SK-N-SH (cell line): Measurements from ENCODE around the gene EXOC2. TPM values are rescaled to one million over a fixed set of nuclear protein-coding genes. Genes with fewer than 3 reads are reported as not detected.

Source experiments
- CTCF ChIA-PET: fragments of 300-600, 350-600 bp; formaldehyde crosslinking; extraction: SDS; loops from one replicate; lab custom pipeline; 2021; lab: Yijun Ruan, JAX
- POLR2A ChIA-PET: fragments of 350-600 bp; sonication (Branson Sonifier 250); formaldehyde crosslinking; extraction: SDS; loops from one replicate; lab custom pipeline; 2020; ENCODE audit warnings: antibody characterized with exemption, inconsistent platforms; lab: Yijun Ruan, JAX
- DNase-seq: peaks from one replicate; pipeline ENCODE4 v3.0.0; 2012
- H2AFZ ChIP-seq: fragments of 200-600 bp; sonication (generic); 2 replicates; pipeline ENCODE4 v1.8.1; 2016; ENCODE audit warnings: antibody characterized with exemption, mild to moderate bottlenecking, low read depth
- H3F3A ChIP-seq: fragments of 200-600 bp; sonication (generic); replicated peaks from 2 replicates; pipeline ENCODE3; 2016; ENCODE audit warnings: antibody characterized with exemption, mild to moderate bottlenecking; ENCODE audit not compliant: insufficient read depth
- H3K27ac ChIP-seq, 2 experiments: fragments of 200-500 bp in 1 of 2; fragments of 200-600 bp in 1 of 2; sonication (Bioruptor generic) in 1 of 2; sonication (generic), shearing (Covaris generic) in 1 of 2; 2 replicates each; pipeline versions ENCODE4 v1.5.1 to v1.6.1; 2014 to 2016; ENCODE audit warnings: low read depth in 2 of 2, inconsistent platforms in 1 of 2, low read length in 1 of 2, mild to moderate bottlenecking in 1 of 2, mixed read lengths in 1 of 2
- H3K27me3 ChIP-seq: fragments of 200-600 bp; sonication (generic), shearing (Covaris generic); 2 replicates; pipeline ENCODE4 v1.6.1; 2016; ENCODE audit warnings: mixed run types; ENCODE audit not compliant: insufficient read depth
- H3K36me3 ChIP-seq, 2 experiments: fragments of 200-500 bp in 1 of 2; fragments of 200-600 bp in 1 of 2; sonication (Bioruptor generic) in 1 of 2; sonication (generic) in 1 of 2; replicated peaks in 1 of 2; 2 replicates each; pipeline versions ENCODE3 to v1.5.1; 2014 to 2016; ENCODE audit warnings: low read length in 1 of 2, mild to moderate bottlenecking in 1 of 2; ENCODE audit not compliant: insufficient read depth in 2 of 2, control insufficient read depth in 1 of 2
- H3K4me1 ChIP-seq, 2 experiments: fragments of 200-500 bp in 1 of 2; fragments of 200-600 bp in 1 of 2; sonication (Bioruptor generic) in 1 of 2; sonication (generic), shearing (Covaris generic) in 1 of 2; 2 replicates each; pipeline versions ENCODE4 v1.5.1 to v1.6.1; 2014 to 2016; ENCODE audit warnings: low read depth in 1 of 2, low read length in 1 of 2, mixed run types in 1 of 2; ENCODE audit not compliant: insufficient read depth in 2 of 2, control insufficient read depth in 1 of 2
- H3K4me2 ChIP-seq: fragments of 200-600 bp; sonication (generic), shearing (Covaris generic); 2 replicates; pipeline ENCODE4 v1.6.1; 2017; ENCODE audit warnings: mixed run types
- H3K4me3 ChIP-seq, 2 experiments: fragments of 200-500 bp in 1 of 2; fragments of 200-600 bp in 1 of 2; sonication (Bioruptor generic) in 1 of 2; sonication (generic), shearing (Covaris generic) in 1 of 2; 2 replicates each; pipeline versions ENCODE4 v1.5.1 to v1.8.1; 2014 to 2016; ENCODE audit warnings: low read depth in 2 of 2, inconsistent platforms in 1 of 2, low read length in 1 of 2, mild to moderate bottlenecking in 1 of 2, mixed read lengths in 1 of 2, moderate library complexity in 1 of 2
- H3K79me2 ChIP-seq: fragments of 200-600 bp; sonication (generic); 2 replicates; pipeline ENCODE4 v1.8.1; 2017; ENCODE audit warnings: mild to moderate bottlenecking; ENCODE audit not compliant: insufficient read depth
- H3K9ac ChIP-seq: fragments of 200-600 bp; sonication (generic); 2 replicates; pipeline ENCODE4 v1.6.1; 2017; ENCODE audit warnings: mixed run types
- H3K9me2 ChIP-seq: fragments of 200-600 bp; sonication (generic); 2 replicates; pipeline ENCODE4 v1.6.1; 2017; ENCODE audit warnings: mixed run types
- H3K9me3 ChIP-seq: fragments of 200-600 bp; sonication (generic); 2 replicates; pipeline ENCODE4 v1.6.1; 2017; ENCODE audit warnings: mixed run types, mild to moderate bottlenecking, moderate library complexity
- H4K20me1 ChIP-seq: fragments of 200-600 bp; sonication (generic); 2 replicates; pipeline ENCODE4 v1.6.1; 2017; ENCODE audit warnings: mild to moderate bottlenecking, mixed run types; ENCODE audit not compliant: insufficient read depth
- EP300 ChIP-seq, 2 experiments: IDR thresholded peaks; 2 replicates each; pipeline versions ENCODE4 v1.4.0 to v1.6.1; 2012; ENCODE audit warnings: borderline replicate concordance in 1 of 2, low read depth in 1 of 2, low read length in 1 of 2
- FOXM1 ChIP-seq: IDR thresholded peaks from 2 replicates; pipeline ENCODE4 v1.4.0; 2012; ENCODE audit warnings: low read depth, mild to moderate bottlenecking
- JUND ChIP-seq: IDR thresholded peaks from 2 replicates; pipeline ENCODE4 v1.4.0; 2012
- MXI1 ChIP-seq: IDR thresholded peaks from 2 replicates; pipeline ENCODE4 v1.6.1; 2012; ENCODE audit warnings: mild to moderate bottlenecking, low read depth, low read length, improper control_type of control experiment
- NFIC ChIP-seq: IDR thresholded peaks from 2 replicates; pipeline ENCODE4 v1.4.0; 2012; ENCODE audit warnings: borderline replicate concordance
- NRF1 ChIP-seq: IDR thresholded peaks from 2 replicates; pipeline ENCODE4 v1.6.1; 2012; ENCODE audit warnings: low read depth, mild to moderate bottlenecking, low read length
- POLR2AphosphoS5 ChIP-seq: IDR thresholded peaks from 2 replicates; pipeline ENCODE4 v1.6.1; 2012; ENCODE audit warnings: low read depth, low read length
- SIN3A ChIP-seq: IDR thresholded peaks from 2 replicates; pipeline ENCODE4 v1.6.1; 2012; ENCODE audit warnings: low read depth, mild to moderate bottlenecking, low read length, moderate library complexity, borderline replicate concordance
- SMC3 ChIP-seq: IDR thresholded peaks from 2 replicates; pipeline ENCODE4 v1.6.1; 2012; ENCODE audit warnings: low read depth, low read length, improper control_type of control experiment
- USF2 ChIP-seq: fragments of 150-350 bp; IDR thresholded peaks from 2 replicates; pipeline ENCODE4 v1.6.1; 2017; ENCODE audit warnings: antibody characterized with exemption, low read length, low read depth, borderline replicate concordance
- YY1 ChIP-seq: IDR thresholded peaks from 2 replicates; pipeline ENCODE4 v1.4.0; 2012; ENCODE audit warnings: low read depth, mild to moderate bottlenecking
- WGBS: methylation state at CpG from one replicate; pipeline ENCODE4 v1.1.6; 2017; ENCODE audit warnings: low lambda C conversion rate; 5-methylcytosine and 5-hydroxymethylcytosine counted together
- polyA plus RNA-seq, 3 experiments: library from polyadenylated mRNA; depleted of rRNA; stranded (reverse); fragments of >200 nt; gene quantifications; 2 replicates each; pipeline ENCODE4 v1.2.3, GENCODE V29; 2012
- TF ChIP-seq, protein P1 (sequence below): fragments of 200-600 bp; sonication (generic); IDR thresholded peaks from 2 replicates; pipeline ENCODE4 v1.6.1; 2017; ENCODE audit warnings: antibody characterized with exemption, mild to moderate bottlenecking, moderate library complexity
- TF ChIP-seq, protein P2 (sequence below): IDR thresholded peaks from 2 replicates; pipeline ENCODE4 v1.4.0; 2012; ENCODE audit warnings: low read depth
- TF ChIP-seq, protein P3 (sequence below): IDR thresholded peaks from 2 replicates; pipeline ENCODE4 v1.4.0; 2012; ENCODE audit warnings: low read depth, borderline replicate concordance

EXOC2 gene
- polyA plus RNA-seq, 1 of the 3 experiments (the other 2 are of a cell fraction): 10.6 TPM

- Histone ChIP-seq H3K4me1 (peaks cover 0 to 7% of the 10 kb centered on the region in 2 experiments; a peak in 1 of 4 replicates), H3K4me3 (no peak overlapping the region), H3K9me2 (no peaks in the 10 kb centered on the region), H3F3A (no peaks in the 10 kb centered on the region), H3K27me3 (peaks cover 3% of the 10 kb centered on the region; the same call in 1 of the 2 replicates), H3K9me3 (no peaks in the 10 kb centered on the region), H4K20me1 (no peaks in the 10 kb centered on the region), H3K79me2 (no peaks in the 10 kb centered on the region), H2AFZ (no peak overlapping the region), H3K4me2 (no peak overlapping the region), H3K9ac (no peak overlapping the region), H3K27ac (no peak overlapping the region), H3K36me3 (no peaks in the 10 kb centered on the region)
- peak; percentile 48 for DNase-seq
- 57% methylated on average over 11 of the region's 11 CpGs for WGBS
- ChIA-PET CTCF (interaction anchor here (0.9 to 3.8 kb wide), 4 partner anchors 19 to 87 kb away, joined by 3 to 13 read pairs (median 4); no protein-coding TSS in a partner anchor), POLR2A (no interaction called here)
- no peak for TF ChIP-seq MXI1
- TF ChIP-seq, protein P1, sequence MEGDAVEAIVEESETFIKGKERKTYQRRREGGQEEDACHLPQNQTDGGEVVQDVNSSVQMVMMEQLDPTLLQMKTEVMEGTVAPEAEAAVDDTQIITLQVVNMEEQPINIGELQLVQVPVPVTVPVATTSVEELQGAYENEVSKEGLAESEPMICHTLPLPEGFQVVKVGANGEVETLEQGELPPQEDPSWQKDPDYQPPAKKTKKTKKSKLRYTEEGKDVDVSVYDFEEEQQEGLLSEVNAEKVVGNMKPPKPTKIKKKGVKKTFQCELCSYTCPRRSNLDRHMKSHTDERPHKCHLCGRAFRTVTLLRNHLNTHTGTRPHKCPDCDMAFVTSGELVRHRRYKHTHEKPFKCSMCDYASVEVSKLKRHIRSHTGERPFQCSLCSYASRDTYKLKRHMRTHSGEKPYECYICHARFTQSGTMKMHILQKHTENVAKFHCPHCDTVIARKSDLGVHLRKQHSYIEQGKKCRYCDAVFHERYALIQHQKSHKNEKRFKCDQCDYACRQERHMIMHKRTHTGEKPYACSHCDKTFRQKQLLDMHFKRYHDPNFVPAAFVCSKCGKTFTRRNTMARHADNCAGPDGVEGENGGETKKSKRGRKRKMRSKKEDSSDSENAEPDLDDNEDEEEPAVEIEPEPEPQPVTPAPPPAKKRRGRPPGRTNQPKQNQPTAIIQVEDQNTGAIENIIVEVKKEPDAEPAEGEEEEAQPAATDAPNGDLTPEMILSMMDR: peak; percentile 20
These were observed 9.0 kb upstream of the EXOC2 start for GRCh38 chr6:701700-702479.

GRCh38 chr6:701215-701614, 8.3 kb upstream of the EXOC2 start:
- Histone ChIP-seq H3K36me3 (no peaks in the 10 kb centered on the region), H2AFZ (no peak overlapping the region), H3K27me3 (no peaks in the 10 kb centered on the region; the same call in 1 of the 2 replicates), H3K9me2 (no peaks in the 10 kb centered on the region), H3K4me3 (no peak overlapping the region), H3K27ac (no peak overlapping the region), H4K20me1 (no peaks in the 10 kb centered on the region), H3K4me2 (no peak overlapping the region), H3K79me2 (no peaks in the 10 kb centered on the region), H3F3A (no peaks in the 10 kb centered on the region), H3K9me3 (no peaks in the 10 kb centered on the region), H3K9ac (no peak overlapping the region), H3K4me1 (peaks cover 0 to 7% of the 10 kb centered on the region in 2 experiments; a peak in 1 of 4 replicates)
- 46% methylated on average over 4 of the region's 4 CpGs for WGBS
- CTCF ChIA-PET: interaction anchor here (1.0 to 3.8 kb wide), 3 partner anchors 18 to 87 kb away, joined by 3 to 13 read pairs (median 4); no protein-coding TSS in a partner anchor
- POLR2A ChIA-PET: no interaction called here
- peak; percentile 30 for DNase-seq
- TF ChIP-seq FOXM1 (no peak), POLR2AphosphoS5 (no peak), USF2 (no peak), SIN3A (no peak), JUND (no peak), NRF1 (no peak), NFIC (no peak), SMC3 (no peak), YY1 (no peak), EP300 (IDR thresholded peaks at IDR 0.05; ENCODE audit: borderline replicate concordance in 1 of 2, low read depth in 1 of 2, low read length in 1 of 2) (no peak)
- TF ChIP-seq, protein P2, sequence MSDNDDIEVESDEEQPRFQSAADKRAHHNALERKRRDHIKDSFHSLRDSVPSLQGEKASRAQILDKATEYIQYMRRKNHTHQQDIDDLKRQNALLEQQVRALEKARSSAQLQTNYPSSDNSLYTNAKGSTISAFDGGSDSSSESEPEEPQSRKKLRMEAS: no peak
- TF ChIP-seq, protein P3, sequence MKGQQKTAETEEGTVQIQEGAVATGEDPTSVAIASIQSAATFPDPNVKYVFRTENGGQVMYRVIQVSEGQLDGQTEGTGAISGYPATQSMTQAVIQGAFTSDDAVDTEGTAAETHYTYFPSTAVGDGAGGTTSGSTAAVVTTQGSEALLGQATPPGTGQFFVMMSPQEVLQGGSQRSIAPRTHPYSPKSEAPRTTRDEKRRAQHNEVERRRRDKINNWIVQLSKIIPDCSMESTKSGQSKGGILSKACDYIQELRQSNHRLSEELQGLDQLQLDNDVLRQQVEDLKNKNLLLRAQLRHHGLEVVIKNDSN: no peak
